SK-N-SH (cell line): Measurements from ENCODE around the gene DNAJC21. TPM values are rescaled to one million over a fixed set of nuclear protein-coding genes. Genes with fewer than 3 reads are reported as not detected.

ENCODE experiments used
- CTCF ChIA-PET: fragments of 300-600, 350-600 bp; formaldehyde crosslinking; extraction: SDS; loops from one replicate; lab custom pipeline; 2021; lab: Yijun Ruan, JAX
- POLR2A ChIA-PET: fragments of 350-600 bp; sonication (Branson Sonifier 250); formaldehyde crosslinking; extraction: SDS; loops from one replicate; lab custom pipeline; 2020; ENCODE audit warnings: antibody characterized with exemption, inconsistent platforms; lab: Yijun Ruan, JAX
- DNase-seq: peaks from one replicate; pipeline ENCODE4 v3.0.0; 2012
- H2AFZ ChIP-seq: fragments of 200-600 bp; sonication (generic); 2 replicates; pipeline ENCODE4 v1.8.1; 2016; ENCODE audit warnings: antibody characterized with exemption, mild to moderate bottlenecking, low read depth
- H3F3A ChIP-seq: fragments of 200-600 bp; sonication (generic); replicated peaks from 2 replicates; pipeline ENCODE3; 2016; ENCODE audit warnings: antibody characterized with exemption, mild to moderate bottlenecking; ENCODE audit not compliant: insufficient read depth
- H3K27ac ChIP-seq, 2 experiments: fragments of 200-500 bp in 1 of 2; fragments of 200-600 bp in 1 of 2; sonication (Bioruptor generic) in 1 of 2; sonication (generic), shearing (Covaris generic) in 1 of 2; 2 replicates each; pipeline versions ENCODE4 v1.5.1 to v1.6.1; 2014 to 2016; ENCODE audit warnings: low read depth in 2 of 2, inconsistent platforms in 1 of 2, low read length in 1 of 2, mild to moderate bottlenecking in 1 of 2, mixed read lengths in 1 of 2
- H3K27me3 ChIP-seq: fragments of 200-600 bp; sonication (generic), shearing (Covaris generic); 2 replicates; pipeline ENCODE4 v1.6.1; 2016; ENCODE audit warnings: mixed run types; ENCODE audit not compliant: insufficient read depth
- H3K36me3 ChIP-seq, 2 experiments: fragments of 200-500 bp in 1 of 2; fragments of 200-600 bp in 1 of 2; sonication (Bioruptor generic) in 1 of 2; sonication (generic) in 1 of 2; replicated peaks in 1 of 2; 2 replicates each; pipeline versions ENCODE3 to v1.5.1; 2014 to 2016; ENCODE audit warnings: low read length in 1 of 2, mild to moderate bottlenecking in 1 of 2; ENCODE audit not compliant: insufficient read depth in 2 of 2, control insufficient read depth in 1 of 2
- H3K4me1 ChIP-seq, 2 experiments: fragments of 200-500 bp in 1 of 2; fragments of 200-600 bp in 1 of 2; sonication (Bioruptor generic) in 1 of 2; sonication (generic), shearing (Covaris generic) in 1 of 2; 2 replicates each; pipeline versions ENCODE4 v1.5.1 to v1.6.1; 2014 to 2016; ENCODE audit warnings: low read depth in 1 of 2, low read length in 1 of 2, mixed run types in 1 of 2; ENCODE audit not compliant: insufficient read depth in 2 of 2, control insufficient read depth in 1 of 2
- H3K4me2 ChIP-seq: fragments of 200-600 bp; sonication (generic), shearing (Covaris generic); 2 replicates; pipeline ENCODE4 v1.6.1; 2017; ENCODE audit warnings: mixed run types
- H3K4me3 ChIP-seq, 2 experiments: fragments of 200-500 bp in 1 of 2; fragments of 200-600 bp in 1 of 2; sonication (Bioruptor generic) in 1 of 2; sonication (generic), shearing (Covaris generic) in 1 of 2; 2 replicates each; pipeline versions ENCODE4 v1.5.1 to v1.8.1; 2014 to 2016; ENCODE audit warnings: low read depth in 2 of 2, inconsistent platforms in 1 of 2, low read length in 1 of 2, mild to moderate bottlenecking in 1 of 2, mixed read lengths in 1 of 2, moderate library complexity in 1 of 2
- H3K79me2 ChIP-seq: fragments of 200-600 bp; sonication (generic); 2 replicates; pipeline ENCODE4 v1.8.1; 2017; ENCODE audit warnings: mild to moderate bottlenecking; ENCODE audit not compliant: insufficient read depth
- H3K9ac ChIP-seq: fragments of 200-600 bp; sonication (generic); 2 replicates; pipeline ENCODE4 v1.6.1; 2017; ENCODE audit warnings: mixed run types
- H3K9me2 ChIP-seq: fragments of 200-600 bp; sonication (generic); 2 replicates; pipeline ENCODE4 v1.6.1; 2017; ENCODE audit warnings: mixed run types
- H3K9me3 ChIP-seq: fragments of 200-600 bp; sonication (generic); 2 replicates; pipeline ENCODE4 v1.6.1; 2017; ENCODE audit warnings: mixed run types, mild to moderate bottlenecking, moderate library complexity
- H4K20me1 ChIP-seq: fragments of 200-600 bp; sonication (generic); 2 replicates; pipeline ENCODE4 v1.6.1; 2017; ENCODE audit warnings: mild to moderate bottlenecking, mixed run types; ENCODE audit not compliant: insufficient read depth
- MEF2A ChIP-seq: IDR thresholded peaks from 2 replicates; pipeline ENCODE4 v1.4.0; 2012; ENCODE audit warnings: low read depth, borderline replicate concordance
- MXI1 ChIP-seq: IDR thresholded peaks from 2 replicates; pipeline ENCODE4 v1.6.1; 2012; ENCODE audit warnings: mild to moderate bottlenecking, low read depth, low read length, improper control_type of control experiment
- POLR2AphosphoS5 ChIP-seq: IDR thresholded peaks from 2 replicates; pipeline ENCODE4 v1.6.1; 2012; ENCODE audit warnings: low read depth, low read length
- RCOR1 ChIP-seq: fragments of 150-350 bp; IDR thresholded peaks from 2 replicates; pipeline ENCODE4 v1.6.1; 2017; ENCODE audit warnings: antibody characterized with exemption, low read length
- SIN3A ChIP-seq: IDR thresholded peaks from 2 replicates; pipeline ENCODE4 v1.6.1; 2012; ENCODE audit warnings: low read depth, mild to moderate bottlenecking, low read length, moderate library complexity, borderline replicate concordance
- TAF1 ChIP-seq: IDR thresholded peaks from 2 replicates; pipeline ENCODE4 v1.6.1; 2012; ENCODE audit warnings: low read depth, mild to moderate bottlenecking, low read length, moderate library complexity, borderline replicate concordance
- WGBS: methylation state at CpG from one replicate; pipeline ENCODE4 v1.1.6; 2017; ENCODE audit warnings: low lambda C conversion rate; 5-methylcytosine and 5-hydroxymethylcytosine counted together
- polyA plus RNA-seq, 3 experiments: library from polyadenylated mRNA; depleted of rRNA; stranded (reverse); fragments of >200 nt; gene quantifications; 2 replicates each; pipeline ENCODE4 v1.2.3, GENCODE V29; 2012
- TF ChIP-seq, protein P1 (sequence below): IDR thresholded peaks from 2 replicates; pipeline ENCODE4 v1.6.1; 2012; ENCODE audit warnings: mild to moderate bottlenecking, low read depth, low read length, moderate library complexity
- TF ChIP-seq, protein P2 (sequence below): IDR thresholded peaks from 2 replicates; pipeline ENCODE4; 2012
- TF ChIP-seq, protein P3 (sequence below): IDR thresholded peaks from 2 replicates; pipeline ENCODE4 v1.4.0; 2012; ENCODE audit warnings: low read depth, borderline replicate concordance
- TF ChIP-seq, protein P4 (sequence below): IDR thresholded peaks from 2 replicates; pipeline ENCODE4 v1.4.0; 2012; ENCODE audit warnings: low read depth
- TF ChIP-seq, protein P5 (sequence below): fragments of 150-350 bp; IDR thresholded peaks from 2 replicates; pipeline ENCODE4 v1.6.1; 2016; ENCODE audit warnings: mild to moderate bottlenecking, low read depth, low read length

Gene DNAJC21
- 8.8 and 9.7 TPM in 2 replicates for polyA plus RNA-seq (2012; rRNA removed)
- polyA plus RNA-seq (2012; cell fraction: cytosol; rRNA removed), result 14.3 and 25.5 TPM in 2 replicates
- 3.8 and 7.4 TPM in 2 replicates for polyA plus RNA-seq (2012; cell fraction: nucleus; rRNA removed)

DNA sequence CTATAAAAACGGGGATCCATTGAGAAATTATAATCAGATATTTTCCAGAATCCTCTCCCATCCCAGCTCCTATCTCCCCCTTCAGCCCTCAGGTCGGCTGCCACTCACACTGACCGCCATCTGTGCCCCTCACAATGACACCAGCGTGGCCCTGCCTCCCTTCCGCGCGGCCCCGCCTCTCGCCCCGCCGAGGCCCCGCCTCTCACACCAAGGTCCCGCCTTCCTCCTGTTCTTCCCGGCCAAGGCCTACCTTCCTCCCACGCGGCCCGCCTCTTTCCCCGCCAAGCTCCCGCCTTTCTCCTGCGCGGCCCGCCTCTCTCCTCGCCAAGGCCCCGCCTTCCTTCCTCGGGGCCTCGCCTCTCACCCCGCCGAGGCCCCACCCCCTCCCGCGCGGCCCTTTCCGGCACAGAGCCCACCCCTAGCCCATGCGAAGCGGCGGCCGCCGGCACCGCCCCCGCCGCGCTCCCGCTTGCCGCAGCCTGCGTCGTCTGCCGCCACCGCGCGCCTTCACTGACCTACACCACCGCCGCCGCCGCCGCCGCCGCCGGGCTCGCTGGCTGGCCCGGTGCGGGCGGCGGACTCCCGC is at the start of gene DNAJC21:
Gene DNAJC21, plus strand, starts transcription at position 426 of the 586 bp plus-strand sequence. CDS start 261 bp downstream, outside the sequence.
- Histone ChIP-seq H3K4me2 (peak within 1 kb of the TSS; percentile 68), H3K4me3 (peak within 1 kb of the TSS; percentile 93 to 94), H3K9me3 (no peaks in the 10 kb centered on the region), H4K20me1 (no peaks in the 10 kb centered on the region), H3K9me2 (no peaks in the 10 kb centered on the region), H3F3A (peaks cover 29% of the 10 kb centered on the region), H3K9ac (peak within 1 kb of the TSS; percentile 72), H3K27me3 (no peaks in the 10 kb centered on the region), H3K27ac (peak within 1 kb of the TSS; percentile 81 to 86), H3K79me2 (peaks cover 49% of the 10 kb centered on the region), H2AFZ (peak within 1 kb of the TSS; percentile 92), H3K36me3 (peaks cover 29 to 35% of the 10 kb centered on the region in 2 experiments), H3K4me1 (peaks cover 3 to 9% of the 10 kb centered on the region in 2 experiments; a peak in 3 of 4 replicates)
- 1% methylated on average over 36 of the region's 63 CpGs for WGBS
- TF ChIP-seq SIN3A (peak; percentile 66; the same call in 1 of the 2 replicates), MEF2A (no peak), MXI1 (peak; percentile 57; the same call in 1 of the 2 replicates), TAF1 (no peak)
- TF ChIP-seq, protein P1, sequence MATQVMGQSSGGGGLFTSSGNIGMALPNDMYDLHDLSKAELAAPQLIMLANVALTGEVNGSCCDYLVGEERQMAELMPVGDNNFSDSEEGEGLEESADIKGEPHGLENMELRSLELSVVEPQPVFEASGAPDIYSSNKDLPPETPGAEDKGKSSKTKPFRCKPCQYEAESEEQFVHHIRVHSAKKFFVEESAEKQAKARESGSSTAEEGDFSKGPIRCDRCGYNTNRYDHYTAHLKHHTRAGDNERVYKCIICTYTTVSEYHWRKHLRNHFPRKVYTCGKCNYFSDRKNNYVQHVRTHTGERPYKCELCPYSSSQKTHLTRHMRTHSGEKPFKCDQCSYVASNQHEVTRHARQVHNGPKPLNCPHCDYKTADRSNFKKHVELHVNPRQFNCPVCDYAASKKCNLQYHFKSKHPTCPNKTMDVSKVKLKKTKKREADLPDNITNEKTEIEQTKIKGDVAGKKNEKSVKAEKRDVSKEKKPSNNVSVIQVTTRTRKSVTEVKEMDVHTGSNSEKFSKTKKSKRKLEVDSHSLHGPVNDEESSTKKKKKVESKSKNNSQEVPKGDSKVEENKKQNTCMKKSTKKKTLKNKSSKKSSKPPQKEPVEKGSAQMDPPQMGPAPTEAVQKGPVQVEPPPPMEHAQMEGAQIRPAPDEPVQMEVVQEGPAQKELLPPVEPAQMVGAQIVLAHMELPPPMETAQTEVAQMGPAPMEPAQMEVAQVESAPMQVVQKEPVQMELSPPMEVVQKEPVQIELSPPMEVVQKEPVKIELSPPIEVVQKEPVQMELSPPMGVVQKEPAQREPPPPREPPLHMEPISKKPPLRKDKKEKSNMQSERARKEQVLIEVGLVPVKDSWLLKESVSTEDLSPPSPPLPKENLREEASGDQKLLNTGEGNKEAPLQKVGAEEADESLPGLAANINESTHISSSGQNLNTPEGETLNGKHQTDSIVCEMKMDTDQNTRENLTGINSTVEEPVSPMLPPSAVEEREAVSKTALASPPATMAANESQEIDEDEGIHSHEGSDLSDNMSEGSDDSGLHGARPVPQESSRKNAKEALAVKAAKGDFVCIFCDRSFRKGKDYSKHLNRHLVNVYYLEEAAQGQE, result no peak
- TF ChIP-seq, protein P2, sequence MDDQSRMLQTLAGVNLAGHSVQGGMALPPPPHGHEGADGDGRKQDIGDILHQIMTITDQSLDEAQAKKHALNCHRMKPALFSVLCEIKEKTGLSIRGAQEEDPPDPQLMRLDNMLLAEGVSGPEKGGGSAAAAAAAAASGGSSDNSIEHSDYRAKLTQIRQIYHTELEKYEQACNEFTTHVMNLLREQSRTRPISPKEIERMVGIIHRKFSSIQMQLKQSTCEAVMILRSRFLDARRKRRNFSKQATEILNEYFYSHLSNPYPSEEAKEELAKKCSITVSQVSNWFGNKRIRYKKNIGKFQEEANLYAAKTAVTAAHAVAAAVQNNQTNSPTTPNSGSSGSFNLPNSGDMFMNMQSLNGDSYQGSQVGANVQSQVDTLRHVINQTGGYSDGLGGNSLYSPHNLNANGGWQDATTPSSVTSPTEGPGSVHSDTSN, result peak; percentile 91
- CTCF ChIA-PET, result interaction anchor here (0.6 to 1.0 kb wide), 5 partner anchors 9 to 443 kb away, joined by 3 to 6 read pairs (median 3); no protein-coding TSS in a partner anchor
- DNase-seq, result peak; percentile 98
- POLR2A ChIA-PET, result interaction anchor here (0.7 to 2.4 kb wide), 6 partner anchors 9 to 1488 kb away, joined by 3 to 32 read pairs (median 4); partner anchors contain the start of genes BRIX1, RAD1 and TARS1

DNA sequence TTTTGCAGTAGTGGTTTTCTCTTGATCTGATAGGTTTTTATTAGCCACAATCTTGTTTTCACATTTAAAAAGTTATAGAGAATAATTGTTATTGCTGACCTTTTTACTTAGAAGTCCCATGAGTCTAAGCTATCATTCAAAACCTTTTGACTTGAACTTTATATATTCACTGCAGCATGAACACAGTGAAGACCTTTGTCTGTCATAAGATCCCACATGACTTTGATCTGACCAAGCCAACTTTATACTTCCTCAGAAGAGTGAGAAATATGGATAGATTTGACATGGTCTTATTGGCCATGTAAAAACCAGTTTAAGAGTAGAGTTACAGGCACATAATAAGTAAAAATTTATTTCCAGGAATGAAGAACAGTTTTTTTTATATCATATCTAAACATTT is 48.1 kb upstream of the DNAJC21 start:
- CTCF ChIA-PET, result interaction anchor here (1.2 to 3.0 kb wide), 2 partner anchors 17 to 395 kb away, joined by 3 to 15 read pairs; no protein-coding TSS in a partner anchor
- no peaks in the 10 kb centered on the region for H3F3A ChIP-seq
- POLR2A ChIA-PET, result no interaction called here
- H3K4me3 ChIP-seq, result no peak overlapping the region
- H3K9ac ChIP-seq, result no peak overlapping the region
- no peaks in the 10 kb centered on the region for H3K79me2 ChIP-seq
- H3K27ac ChIP-seq, result no peak overlapping the region
- no peaks in the 10 kb centered on the region for H3K9me2 ChIP-seq
- no peak overlapping the region for H3K4me2 ChIP-seq
- no peaks in the 10 kb centered on the region for H3K27me3 ChIP-seq
- no peaks in the 10 kb centered on the region for H3K4me1 ChIP-seq
- H4K20me1 ChIP-seq, result no peaks in the 10 kb centered on the region
- no peaks in the 10 kb centered on the region for H3K36me3 ChIP-seq
- peaks cover 10% of the 10 kb centered on the region for H3K9me3 ChIP-seq
- no peak for DNase-seq
- H2AFZ ChIP-seq, result no peak overlapping the region
- TF ChIP-seq, protein P3, sequence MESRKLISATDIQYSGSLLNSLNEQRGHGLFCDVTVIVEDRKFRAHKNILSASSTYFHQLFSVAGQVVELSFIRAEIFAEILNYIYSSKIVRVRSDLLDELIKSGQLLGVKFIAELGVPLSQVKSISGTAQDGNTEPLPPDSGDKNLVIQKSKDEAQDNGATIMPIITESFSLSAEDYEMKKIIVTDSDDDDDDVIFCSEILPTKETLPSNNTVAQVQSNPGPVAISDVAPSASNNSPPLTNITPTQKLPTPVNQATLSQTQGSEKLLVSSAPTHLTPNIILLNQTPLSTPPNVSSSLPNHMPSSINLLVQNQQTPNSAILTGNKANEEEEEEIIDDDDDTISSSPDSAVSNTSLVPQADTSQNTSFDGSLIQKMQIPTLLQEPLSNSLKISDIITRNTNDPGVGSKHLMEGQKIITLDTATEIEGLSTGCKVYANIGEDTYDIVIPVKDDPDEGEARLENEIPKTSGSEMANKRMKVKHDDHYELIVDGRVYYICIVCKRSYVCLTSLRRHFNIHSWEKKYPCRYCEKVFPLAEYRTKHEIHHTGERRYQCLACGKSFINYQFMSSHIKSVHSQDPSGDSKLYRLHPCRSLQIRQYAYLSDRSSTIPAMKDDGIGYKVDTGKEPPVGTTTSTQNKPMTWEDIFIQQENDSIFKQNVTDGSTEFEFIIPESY, result no peak
- TF ChIP-seq SIN3A, result no peak
- TF ChIP-seq MXI1, result no peak
- TF ChIP-seq POLR2AphosphoS5, result no peak
- TF ChIP-seq, protein P4, sequence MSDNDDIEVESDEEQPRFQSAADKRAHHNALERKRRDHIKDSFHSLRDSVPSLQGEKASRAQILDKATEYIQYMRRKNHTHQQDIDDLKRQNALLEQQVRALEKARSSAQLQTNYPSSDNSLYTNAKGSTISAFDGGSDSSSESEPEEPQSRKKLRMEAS, result no peak
- TF ChIP-seq, protein P5, sequence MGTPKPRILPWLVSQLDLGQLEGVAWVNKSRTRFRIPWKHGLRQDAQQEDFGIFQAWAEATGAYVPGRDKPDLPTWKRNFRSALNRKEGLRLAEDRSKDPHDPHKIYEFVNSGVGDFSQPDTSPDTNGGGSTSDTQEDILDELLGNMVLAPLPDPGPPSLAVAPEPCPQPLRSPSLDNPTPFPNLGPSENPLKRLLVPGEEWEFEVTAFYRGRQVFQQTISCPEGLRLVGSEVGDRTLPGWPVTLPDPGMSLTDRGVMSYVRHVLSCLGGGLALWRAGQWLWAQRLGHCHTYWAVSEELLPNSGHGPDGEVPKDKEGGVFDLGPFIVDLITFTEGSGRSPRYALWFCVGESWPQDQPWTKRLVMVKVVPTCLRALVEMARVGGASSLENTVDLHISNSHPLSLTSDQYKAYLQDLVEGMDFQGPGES, result no peak
- TF ChIP-seq RCOR1, result no peak
- TF ChIP-seq, protein P1, result no peak
- no peak for TF ChIP-seq TAF1
